Spleen (tissue), 11 donors: ENCODE measurements around the gene TRIM14. TPM values are rescaled to one million over a fixed set of nuclear protein-coding genes. Genes with fewer than 3 reads are reported as not detected.
A peak's percentile ranks its signal among the peaks of the same experiment; 100 is the strongest.
"Not testable (repeated sequence)": the region's sequence is repeated elsewhere in the genome, so short reads cannot be mapped to it uniquely, and the experiment has no call there.

Experiments
- DNase-seq: peaks from one replicate; pipeline ENCODE4 v3.0.0-alpha.2; 2020
- H3K27ac ChIP-seq, 8 donors: fragments of 200-600 bp; sonication (generic) in 7 of 8; 1 replicate in 4 of 8; 2 replicates in 4 of 8; pipeline versions ENCODE4 v1.5.0 to v1.8.0; 2016 to 2021; ENCODE audit warnings: inconsistent platforms in 4 of 8, mild to moderate bottlenecking in 4 of 8, moderate library complexity in 1 of 8
- H3K27me3 ChIP-seq, 7 donors: fragments of 200-600 bp; sonication (generic) in 6 of 7; replicated peaks in 1 of 7; 1 replicate in 4 of 7; 2 replicates in 3 of 7; pipeline versions ENCODE4 v1.5.0 to v1.8.0; 2016 to 2021; ENCODE audit warnings: inconsistent platforms in 3 of 7, mild to moderate bottlenecking in 1 of 7
- H3K36me3 ChIP-seq, 6 donors: fragments of 200-600 bp; sonication (generic) in 5 of 6; 1 replicate in 4 of 6; 2 replicates in 2 of 6; pipeline versions ENCODE4 v1.5.0 to v1.8.0; 2016 to 2021; ENCODE audit warnings: inconsistent platforms in 2 of 6
- H3K4me1 ChIP-seq, 6 donors: fragments of 200-600 bp; sonication (generic) in 5 of 6; 1 replicate in 3 of 6; 2 replicates in 3 of 6; pipeline versions ENCODE4 v1.5.0 to v1.8.0; 2016 to 2021; ENCODE audit warnings: inconsistent platforms in 3 of 6
- H3K4me3 ChIP-seq, 8 donors: fragments of 200-600 bp; sonication (generic) in 7 of 8; 1 replicate in 4 of 8; 2 replicates in 4 of 8; pipeline versions ENCODE4 v1.5.0 to v1.8.0; 2016 to 2021; ENCODE audit warnings: inconsistent platforms in 4 of 8, mild to moderate bottlenecking in 4 of 8, moderate library complexity in 2 of 8
- H3K9me3 ChIP-seq, 8 donors: fragments of 200-600 bp; sonication (generic) in 7 of 8; 1 replicate in 4 of 8; 2 replicates in 4 of 8; pipeline versions ENCODE4 v1.5.0 to v1.8.0; 2016 to 2021; ENCODE audit warnings: inconsistent platforms in 4 of 8
- POLR2A ChIP-seq, 3 donors: fragments of 450-650 bp; IDR thresholded peaks; one replicate each; pipeline ENCODE4 v1.5.1; 2017; ENCODE audit warnings: antibody characterized with exemption in 3 of 3, mild to moderate bottlenecking in 1 of 3
- POLR2AphosphoS5 ChIP-seq, 3 donors: sonication (generic); formaldehyde crosslinking; IDR thresholded peaks; one replicate each; pipeline ENCODE4 v1.5.1; 2017; ENCODE audit warnings: antibody characterized with exemption in 3 of 3
- WGBS, 5 donors: extraction: QIAGEN DNeasy Blood & Tissue Kit in 3 of 5; methylation state at CpG; one replicate each; pipeline versions ENCODE4 v1.1.5 to v1.1.7; 2013 to 2018; 5-methylcytosine and 5-hydroxymethylcytosine counted together
- intact Hi-C: fragments of 100-400 bp; cut with DNase I; formaldehyde crosslinking; loops from one replicate; pipeline ENCODE4 v1.15.0; 2023; ENCODE audit warnings: low total_unique reads
- polyA plus RNA-seq, 3 donors: library from polyadenylated mRNA; stranded (reverse); fragments of 200-250 nt; gene quantifications; one replicate each; pipeline ENCODE4 v1.2.1, GENCODE V29; 2013
- total RNA-seq, 7 donors: library from RNA; depleted of rRNA in 3 of 7; stranded (reverse); fragments of >200 nt in 3 of 7; fragmentation: NEBNext Ultra II Directional in 4 of 7; extraction: Animal tissue kit (Norgen Biotek cat#: 25700) in 4 of 7; gene quantifications; one replicate each; pipeline versions ENCODE4 v1.1.0 to v1.2.1, GENCODE V29; 2016 to 2021
- TF ChIP-seq, protein P1 (sequence below), 11 experiments: fragments of 200-600 bp in 7 of 11; fragments of 450-650 bp in 4 of 11; sonication (generic) in 4 of 11; IDR thresholded peaks in 8 of 11; conservative IDR thresholded peaks in 3 of 11; 1 replicate in 7 of 11; 2 replicates in 4 of 11; pipeline versions ENCODE4 v1.4.0 to v1.8.0; 2016 to 2021; ENCODE audit warnings: antibody characterized with exemption in 11 of 11, inconsistent platforms in 4 of 11, mild to moderate bottlenecking in 1 of 11
- donor health status: healthy with polysubstance abuse.
- donor health status: DM: no; HTN: no; CAD: no; lungs with moderate emphysema.
- donor health status: DM: no; HTN: no; CAD: no.
- donor health status: Bipolar disorder and iron deficiency.
- donor health status: healthy.
- donor health status: DM: no; HTN: no; CAD: no.
- donor health status: DM: yes; HTN: yes; CAD: no.

Gene TRIM14
- total and polyA plus RNA-seq, 10 donors: 11.9 to 92.9 (median 58.1) TPM

DNA sequence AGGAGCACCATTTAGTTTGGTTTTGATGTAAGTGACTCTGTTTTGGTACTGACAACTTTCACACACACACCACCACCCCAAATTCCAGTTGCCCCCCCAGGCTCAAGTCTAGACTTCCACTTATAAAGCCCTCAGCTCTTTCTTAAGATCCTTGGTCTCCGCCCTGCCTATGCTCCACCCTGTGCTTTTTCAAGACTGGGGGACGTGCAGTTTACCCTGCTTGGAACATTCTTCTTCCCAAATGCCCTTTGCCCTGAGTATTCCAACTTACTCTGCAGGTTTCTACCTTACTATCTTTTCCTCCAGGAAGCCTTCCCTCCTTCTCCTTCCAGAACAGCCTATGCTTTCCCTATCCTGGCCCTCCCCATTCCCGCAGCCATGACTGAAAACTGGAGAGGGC lies 1.5 kb upstream of the TRIM14 start:
- intact Hi-C loops: no loop called here
- WGBS, 5 donors: 55 to 83% (median 76%) methylated on average over 3 of the region's 3 CpGs
- peaks cover 4 to 68% (median 49%) of the 10 kb centered on the region in 6 donors for H3K4me1 ChIP-seq

DNA sequence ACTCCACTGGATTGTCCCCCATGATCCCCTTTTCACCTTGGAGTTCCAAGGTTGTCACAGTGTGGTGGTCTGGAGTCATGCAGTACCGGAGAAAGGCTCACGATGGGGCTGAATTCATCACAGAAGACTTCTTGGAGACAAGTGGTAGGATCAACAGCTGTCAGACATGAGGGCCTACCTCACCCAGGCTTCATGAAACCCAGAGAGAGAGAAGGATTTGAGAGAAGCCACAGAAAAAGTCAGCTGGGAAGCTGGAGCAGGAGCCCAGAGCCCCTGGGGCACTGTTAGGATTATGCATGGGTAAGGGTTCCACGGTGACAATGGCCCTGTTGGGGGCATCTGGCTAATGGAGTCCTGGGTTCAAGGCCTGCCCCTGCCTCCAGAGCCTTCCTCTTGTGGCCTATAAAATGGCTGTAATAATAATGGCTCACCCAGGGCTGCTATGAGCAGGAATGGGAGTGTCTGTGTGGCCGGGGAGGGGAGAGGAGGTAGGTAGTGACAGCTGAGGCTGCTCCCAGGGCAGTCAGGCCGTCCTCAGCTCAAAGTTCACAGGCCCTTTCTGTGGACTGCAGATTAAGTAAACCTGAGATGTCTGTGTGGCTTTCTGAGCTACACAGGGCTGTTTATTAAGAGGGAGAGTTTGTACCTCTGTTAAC lies 910 bp downstream of the TRIM14 start:
- Histone ChIP-seq H3K9me3 (no peaks in the 10 kb centered on the region), H3K36me3 (peaks cover 0 to 28% (median 7%) of the 10 kb centered on the region in 6 donors), H3K4me3 (peak overlapping the region; percentile 76 to 97 (median 84)), H3K4me1 (peaks cover 4 to 89% (median 53%) of the 10 kb centered on the region in 6 donors), H3K27me3 (no peaks in the 10 kb centered on the region), H3K27ac (peak overlapping the region; percentile 87 to 96 (median 94))
- TF ChIP-seq, protein P1, sequence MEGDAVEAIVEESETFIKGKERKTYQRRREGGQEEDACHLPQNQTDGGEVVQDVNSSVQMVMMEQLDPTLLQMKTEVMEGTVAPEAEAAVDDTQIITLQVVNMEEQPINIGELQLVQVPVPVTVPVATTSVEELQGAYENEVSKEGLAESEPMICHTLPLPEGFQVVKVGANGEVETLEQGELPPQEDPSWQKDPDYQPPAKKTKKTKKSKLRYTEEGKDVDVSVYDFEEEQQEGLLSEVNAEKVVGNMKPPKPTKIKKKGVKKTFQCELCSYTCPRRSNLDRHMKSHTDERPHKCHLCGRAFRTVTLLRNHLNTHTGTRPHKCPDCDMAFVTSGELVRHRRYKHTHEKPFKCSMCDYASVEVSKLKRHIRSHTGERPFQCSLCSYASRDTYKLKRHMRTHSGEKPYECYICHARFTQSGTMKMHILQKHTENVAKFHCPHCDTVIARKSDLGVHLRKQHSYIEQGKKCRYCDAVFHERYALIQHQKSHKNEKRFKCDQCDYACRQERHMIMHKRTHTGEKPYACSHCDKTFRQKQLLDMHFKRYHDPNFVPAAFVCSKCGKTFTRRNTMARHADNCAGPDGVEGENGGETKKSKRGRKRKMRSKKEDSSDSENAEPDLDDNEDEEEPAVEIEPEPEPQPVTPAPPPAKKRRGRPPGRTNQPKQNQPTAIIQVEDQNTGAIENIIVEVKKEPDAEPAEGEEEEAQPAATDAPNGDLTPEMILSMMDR (IDR thresholded peaks at IDR 0.05 in 8 of 11, conservative IDR thresholded peaks at IDR 0.05 in 3 of 11): peak in 9 of 11 experiments; percentile 21 to 66 (median 40)
- TF ChIP-seq POLR2A (IDR thresholded peaks at IDR 0.05) (no peak), POLR2AphosphoS5 (IDR thresholded peaks at IDR 0.05) (peak in 1 of 3 donors; percentile 3)
- no peak for DNase-seq
- 22 to 31% (median 30%) methylated on average over 5 of the region's 5 CpGs for WGBS, 5 donors
- intact Hi-C loops: no loop called here

More for the DNA sequence above, 1.5 kb upstream of the TRIM14 start:
- no peak for DNase-seq
- Histone ChIP-seq H3K27ac (peak overlapping the region in 7 of 8 donors; percentile 6 to 96 (median 94)), H3K4me3 (peak overlapping the region in 1 of 8 donors; percentile 1), H3K36me3 (peaks cover 0 to 42% (median 9%) of the 10 kb centered on the region in 6 donors), H3K27me3 (no peaks in the 10 kb centered on the region), H3K9me3 (no peaks in the 10 kb centered on the region)
- TF ChIP-seq POLR2AphosphoS5 (IDR thresholded peaks at IDR 0.05) (no peak), POLR2A (IDR thresholded peaks at IDR 0.05) (no peak)
- TF ChIP-seq, protein P1 (IDR thresholded peaks at IDR 0.05 in 8 of 11, conservative IDR thresholded peaks at IDR 0.05 in 3 of 11): no peak

DNA sequence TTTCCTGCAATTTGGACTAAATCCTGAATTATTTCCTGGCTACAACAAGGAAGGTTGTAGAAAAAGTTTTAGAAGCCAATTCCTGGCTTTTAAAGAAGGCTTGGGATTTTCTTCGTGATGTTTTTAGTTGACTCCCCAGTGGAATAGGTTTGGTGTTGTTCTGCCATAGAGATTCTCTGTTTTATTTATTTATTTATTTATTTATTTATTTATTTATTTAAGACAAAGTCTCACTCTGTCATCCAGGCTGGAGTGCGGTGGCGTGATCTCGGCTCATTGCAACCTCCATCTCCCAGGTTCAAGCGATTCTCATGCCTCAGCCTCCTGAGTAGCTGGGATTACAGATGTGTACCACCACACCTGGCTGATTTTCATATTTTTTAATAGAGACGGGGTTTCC lies 1.9 kb downstream of the TRIM14 start:
- intact Hi-C loops, H3K27me3 ChIP-seq, H3K9me3 ChIP-seq, DNase-seq: not testable (repeated sequence)
- 93 to 96% (median 95%) methylated on average over 6 of the region's 6 CpGs for WGBS, 5 donors
- Histone ChIP-seq H3K36me3 (peaks cover 0 to 28% (median 7%) of the 10 kb centered on the region in 6 donors), H3K4me3 (peak overlapping the region in 3 of 8 donors; percentile 78 to 97 (median 87)), H3K27ac (peak overlapping the region in 5 of 8 donors; percentile 94 to 96 (median 96)), H3K4me1 (peaks cover 4 to 97% (median 57%) of the 10 kb centered on the region in 6 donors)

GRCh38 chr9:98109052-98109451 lies 10.0 kb downstream of the TRIM14 start:
- peaks cover 18 to 98% (median 67%) of the 10 kb centered on the region in 6 donors for H3K4me1 ChIP-seq
- intact Hi-C loops: no loop called here
- H3K27me3 ChIP-seq: no peaks in the 10 kb centered on the region
- no peaks in the 10 kb centered on the region for H3K9me3 ChIP-seq
- no peak overlapping the region for H3K4me3 ChIP-seq
- H3K27ac ChIP-seq: peak overlapping the region; percentile 58 to 92 (median 84)
- peaks cover 0 to 60% (median 4%) of the 10 kb centered on the region in 6 donors for H3K36me3 ChIP-seq
- 36 to 47% (median 38%) methylated on average over 3 of the region's 3 CpGs for WGBS, 5 donors
- DNase-seq: peak; percentile 76
- TF ChIP-seq POLR2A (IDR thresholded peaks at IDR 0.05) (no peak), POLR2AphosphoS5 (IDR thresholded peaks at IDR 0.05) (peak in 1 of 3 donors; percentile 9)

- WGBS, 5 donors: 38 to 53% (median 41%) methylated on average over 5 of the region's 5 CpGs
- Histone ChIP-seq H3K27me3 (no peaks in the 10 kb centered on the region), H3K9me3 (no peaks in the 10 kb centered on the region), H3K4me1 (peaks cover 23 to 98% (median 71%) of the 10 kb centered on the region in 6 donors), H3K4me3 (peak overlapping the region in 1 of 8 donors; percentile 35), H3K36me3 (peaks cover 0 to 60% (median 4%) of the 10 kb centered on the region in 6 donors), H3K27ac (peak overlapping the region; percentile 58 to 92 (median 84))
- TF ChIP-seq POLR2AphosphoS5 (IDR thresholded peaks at IDR 0.05) (peak in 1 of 3 donors; percentile 51), POLR2A (IDR thresholded peaks at IDR 0.05) (no peak)
- DNase-seq: no peak
- intact Hi-C loops: no loop called here
Observed at GRCh38 chr9:98108531-98109031, 10.4 kb downstream of the TRIM14 start.
